CD4-positive, alpha-beta T cell (primary cell): ENCODE results near the gene ATP2A1. TPM values are rescaled to one million over a fixed set of nuclear protein-coding genes. Genes with fewer than 3 reads are reported as not detected.
A peak's percentile ranks its signal among the peaks of the same experiment; 100 is the strongest.

Experiments
- ATAC-seq: fragments of 200-7000 bp; cut with Tn5 transposase; one replicate; pipeline ENCODE4 v1.10.0; 2022; ENCODE audit warnings: mild to moderate bottlenecking; ENCODE audit not compliant: poor library complexity
- CTCF ChIA-PET: fragments of 350-600 bp; sonication (Branson Sonifier 250); formaldehyde crosslinking; loops from one replicate; lab custom pipeline; 2021; ENCODE audit warnings: antibody characterized with exemption, inconsistent platforms; lab: Charles Lee
- POLR2A ChIA-PET: fragments of 350-600 bp; sonication (Branson Sonifier 250); formaldehyde crosslinking; loops from one replicate; lab custom pipeline; 2021; ENCODE audit warnings: antibody characterized with exemption, inconsistent platforms; lab: Charles Lee
- DNase-seq, 14 experiments: peaks; one replicate each; pipeline ENCODE4 v3.0.0-alpha.2; 2013 to 2020; ENCODE audit warnings: mixed read lengths in 2 of 14
- H3K27ac ChIP-seq, 2 donors: one replicate each; pipeline versions ENCODE4 v1.5.1 to v1.7.0; 2013; ENCODE audit warnings: low read length in 2 of 2, low read depth in 1 of 2, mild to moderate bottlenecking in 1 of 2
- H3K27me3 ChIP-seq, 2 experiments: 1 replicate in 1 of 2; 2 replicates in 1 of 2; pipeline versions ENCODE4 v1.6.1 to v1.7.0; 2013; ENCODE audit warnings: low read length in 2 of 2, control low read depth in 1 of 2, mild to moderate bottlenecking in 1 of 2, moderate library complexity in 1 of 2; ENCODE audit not compliant: insufficient read depth in 2 of 2, control insufficient read depth in 1 of 2
- H3K36me3 ChIP-seq: one replicate; pipeline ENCODE4 v1.6.1; 2013; ENCODE audit warnings: low read length, control low read depth; ENCODE audit not compliant: insufficient read depth
- H3K4me1 ChIP-seq: one replicate; pipeline ENCODE4 v1.6.1; 2013; ENCODE audit warnings: low read length, control low read depth; ENCODE audit not compliant: insufficient read depth
- H3K4me3 ChIP-seq: one replicate; pipeline ENCODE4 v1.5.1; 2013; ENCODE audit warnings: mild to moderate bottlenecking, low read length, moderate library complexity
- H3K9me3 ChIP-seq, 2 experiments: 1 replicate in 1 of 2; 2 replicates in 1 of 2; pipeline versions ENCODE4 v1.6.1 to v1.7.0; 2013; ENCODE audit warnings: low read length in 2 of 2, mild to moderate bottlenecking in 2 of 2, control low read depth in 1 of 2, moderate library complexity in 1 of 2; ENCODE audit not compliant: control insufficient read depth in 1 of 2, insufficient read depth in 1 of 2
- H3K27ac Mint-ChIP-seq: one replicate; pipeline ENCODE4 v1.8.0; 2020; ENCODE audit warnings: mixed read lengths
- H3K27me3 Mint-ChIP-seq: one replicate; pipeline ENCODE4 v1.8.0; 2021; ENCODE audit warnings: mixed read lengths
- H3K36me3 Mint-ChIP-seq: one replicate; pipeline ENCODE4 v1.8.0; 2021; ENCODE audit warnings: low read depth, mixed read lengths
- H3K4me1 Mint-ChIP-seq: one replicate; pipeline ENCODE4 v1.8.0; 2021; ENCODE audit warnings: low read depth, mixed read lengths
- H3K4me3 Mint-ChIP-seq: one replicate; pipeline ENCODE4 v1.8.0; 2020; ENCODE audit warnings: mild to moderate bottlenecking, mixed read lengths
- H3K9me3 Mint-ChIP-seq: one replicate; pipeline ENCODE4 v1.8.0; 2020; ENCODE audit warnings: mixed read lengths
- intact Hi-C, 2 experiments: fragments of 100-400 bp; cut with DNase I in 1 of 2; cut with micrococcal nuclease in 1 of 2; formaldehyde crosslinking; loops; one replicate each; pipeline versions ENCODE4 v1.15.1 to v1.9.0; 2023 to 2025; cut with DNase I, micrococcal nuclease
- total RNA-seq, 174 experiments: library from RNA in 2 of 174; stranded (reverse) in 2 of 174; gene quantifications; one replicate each; pipeline ENCODE4 v1.2.3 and lab custom pipeline; 2021 to 2026
- TF ChIP-seq, protein P1 (sequence below): fragments of 200-600 bp; IDR thresholded peaks from one replicate; pipeline ENCODE4 v1.8.0; 2022; ENCODE audit warnings: antibody characterized with exemption, mild to moderate bottlenecking

Gene ATP2A1
- total RNA-seq, 2 experiments from 2014 or later: 0.56 to 0.77 TPM

DNA sequence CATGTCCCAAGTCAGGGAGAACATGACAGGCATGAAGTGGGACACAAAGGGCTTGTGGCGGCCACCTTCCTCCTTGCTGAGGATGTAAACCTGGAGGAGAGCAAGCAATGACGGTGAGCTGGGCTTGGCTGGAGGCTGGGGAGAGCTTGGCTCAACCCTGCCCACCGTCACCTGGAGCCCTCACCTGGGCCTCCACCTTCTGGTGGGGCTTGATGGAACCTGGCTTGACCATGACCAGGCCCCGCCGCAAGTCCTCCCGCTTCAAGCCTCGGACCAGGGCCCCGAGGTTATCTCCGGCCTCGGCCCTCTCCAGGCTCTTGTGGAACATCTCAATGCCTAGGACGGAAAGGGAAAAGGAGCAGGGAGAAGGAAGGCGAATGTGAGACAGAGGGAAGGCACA is 34.5 kb upstream of the ATP2A1 start:
- intact Hi-C loops: loop anchor here in 1 of 2 experiments (10.0 kb wide), 2 partner anchors 289 to 349 kb away; partner anchors contain the start of genes APOBR, CLN3 and SGF29
- Histone ChIP-seq H3K27ac (no peak overlapping the region), H3K4me1 (peaks cover 34% of the 10 kb centered on the region), H3K9me3 (no peaks in the 10 kb centered on the region), H3K27me3 (no peaks in the 10 kb centered on the region), H3K4me3 (no peak overlapping the region), H3K36me3 (peaks cover 33% of the 10 kb centered on the region)
- POLR2A ChIA-PET: interaction anchor here (1.8 kb wide), 1 partner anchor 20 kb away, joined by 7 read pairs; the partner anchor contains the start of gene SH2B1
- TF ChIP-seq, protein P1, sequence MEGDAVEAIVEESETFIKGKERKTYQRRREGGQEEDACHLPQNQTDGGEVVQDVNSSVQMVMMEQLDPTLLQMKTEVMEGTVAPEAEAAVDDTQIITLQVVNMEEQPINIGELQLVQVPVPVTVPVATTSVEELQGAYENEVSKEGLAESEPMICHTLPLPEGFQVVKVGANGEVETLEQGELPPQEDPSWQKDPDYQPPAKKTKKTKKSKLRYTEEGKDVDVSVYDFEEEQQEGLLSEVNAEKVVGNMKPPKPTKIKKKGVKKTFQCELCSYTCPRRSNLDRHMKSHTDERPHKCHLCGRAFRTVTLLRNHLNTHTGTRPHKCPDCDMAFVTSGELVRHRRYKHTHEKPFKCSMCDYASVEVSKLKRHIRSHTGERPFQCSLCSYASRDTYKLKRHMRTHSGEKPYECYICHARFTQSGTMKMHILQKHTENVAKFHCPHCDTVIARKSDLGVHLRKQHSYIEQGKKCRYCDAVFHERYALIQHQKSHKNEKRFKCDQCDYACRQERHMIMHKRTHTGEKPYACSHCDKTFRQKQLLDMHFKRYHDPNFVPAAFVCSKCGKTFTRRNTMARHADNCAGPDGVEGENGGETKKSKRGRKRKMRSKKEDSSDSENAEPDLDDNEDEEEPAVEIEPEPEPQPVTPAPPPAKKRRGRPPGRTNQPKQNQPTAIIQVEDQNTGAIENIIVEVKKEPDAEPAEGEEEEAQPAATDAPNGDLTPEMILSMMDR: no peak
- peaks cover 63% of the 10 kb centered on the region for H3K36me3 Mint-ChIP-seq
- no peaks in the 10 kb centered on the region for H3K27me3 Mint-ChIP-seq
- no peak overlapping the region for H3K27ac Mint-ChIP-seq
- peaks cover 24% of the 10 kb centered on the region for H3K4me1 Mint-ChIP-seq
- peak overlapping the region; percentile 48 for H3K4me3 Mint-ChIP-seq
- CTCF ChIA-PET: interaction anchor here (1.9 kb wide), 1 partner anchor 102 kb away, joined by 6 read pairs; no protein-coding TSS in a partner anchor
- DNase-seq: no peak
- no peak for ATAC-seq
- no peaks in the 10 kb centered on the region for H3K9me3 Mint-ChIP-seq

- Histone ChIP-seq H3K36me3 (peaks cover 33% of the 10 kb centered on the region), H3K4me1 (peaks cover 34% of the 10 kb centered on the region), H3K27me3 (no peaks in the 10 kb centered on the region), H3K4me3 (no peak overlapping the region), H3K9me3 (no peaks in the 10 kb centered on the region), H3K27ac (no peak overlapping the region)
- ATAC-seq (no peak), DNase-seq (no peak)
- intact Hi-C loops: loop anchor here in 1 of 2 experiments (10.0 kb wide), 2 partner anchors 290 to 350 kb away; partner anchors contain the start of genes APOBR, CLN3 and SGF29
- peaks cover 59% of the 10 kb centered on the region for H3K36me3 Mint-ChIP-seq
- CTCF ChIA-PET: interaction anchor here (1.9 kb wide), 1 partner anchor 101 kb away, joined by 6 read pairs; no protein-coding TSS in a partner anchor
- H3K27ac Mint-ChIP-seq: peak overlapping the region; percentile 85
- H3K27me3 Mint-ChIP-seq: no peaks in the 10 kb centered on the region
- H3K9me3 Mint-ChIP-seq: no peaks in the 10 kb centered on the region
- H3K4me1 Mint-ChIP-seq: peaks cover 24% of the 10 kb centered on the region
- POLR2A ChIA-PET: interaction anchor here (2.6 to 6.2 kb wide), 3 partner anchors 8 to 22 kb away, joined by 12 to 118 read pairs (median 85); partner anchors contain the start of genes ATXN2L and SH2B1
- H3K4me3 Mint-ChIP-seq: peak overlapping the region; percentile 74
- TF ChIP-seq, protein P1: no peak
These were observed 33.9 kb upstream of the ATP2A1 start for GRCh38 chr16:28844226-28844885.

GRCh38 chr16:28845293-28845692 is 33.0 kb upstream of the ATP2A1 start:
- POLR2A ChIA-PET: interaction anchor here (1.5 to 6.2 kb wide), 5 partner anchors 8 to 80 kb away, joined by 5 to 118 read pairs (median 12); partner anchors contain the start of genes ATXN2L, RABEP2 and SH2B1
- H3K36me3 Mint-ChIP-seq: peaks cover 54% of the 10 kb centered on the region
- intact Hi-C loops: loop anchor here (5.0 to 10.0 kb wide), 3 partner anchors 82 to 350 kb away; partner anchors contain the start of genes APOBR (in 1 of the 2), CLN3 (in 1 of the 2), RABEP2 (in 1 of the 2) and SGF29 (in 1 of the 2)

More at GRCh38 chr16:28845293-28845692, 33.0 kb upstream of the ATP2A1 start:
- CTCF ChIA-PET: interaction anchor here (1.9 to 3.4 kb wide), 2 partner anchors 18 to 100 kb away, joined by 6 to 44 read pairs; partner anchors contain the start of gene SH2B1
- peaks cover 34% of the 10 kb centered on the region for H3K4me1 ChIP-seq
- peak overlapping the region; percentile 90 for H3K4me3 Mint-ChIP-seq
- TF ChIP-seq, protein P1: no peak
- H3K27me3 Mint-ChIP-seq: no peaks in the 10 kb centered on the region
- H3K4me1 Mint-ChIP-seq: peaks cover 24% of the 10 kb centered on the region
- no peaks in the 10 kb centered on the region for H3K27me3 ChIP-seq
- peak in 5 of 14 experiments; percentile 13 to 63 (median 24) for DNase-seq
- peak overlapping the region; percentile 100 for H3K4me3 ChIP-seq
- peak overlapping the region; percentile 85 for H3K27ac Mint-ChIP-seq
- peaks cover 33% of the 10 kb centered on the region for H3K36me3 ChIP-seq
- peak overlapping the region; percentile 84 to 85 for H3K27ac ChIP-seq
- H3K9me3 ChIP-seq: no peaks in the 10 kb centered on the region
- no peaks in the 10 kb centered on the region for H3K9me3 Mint-ChIP-seq
- ATAC-seq: no peak
